Measurements from ENCODE around the gene PITPNM3. TPM values are rescaled to one million over a fixed set of nuclear protein-coding genes. Genes with fewer than 3 reads are reported as not detected.

The PITPNM3 gene
- total and polyA plus RNA-seq, 2 of the 8 experiments (the other 6 are each of a cell fraction or from before 2014, with no cell fraction given), result 1.7 to 3.1 TPM

- TF ChIP-seq, protein P1, sequence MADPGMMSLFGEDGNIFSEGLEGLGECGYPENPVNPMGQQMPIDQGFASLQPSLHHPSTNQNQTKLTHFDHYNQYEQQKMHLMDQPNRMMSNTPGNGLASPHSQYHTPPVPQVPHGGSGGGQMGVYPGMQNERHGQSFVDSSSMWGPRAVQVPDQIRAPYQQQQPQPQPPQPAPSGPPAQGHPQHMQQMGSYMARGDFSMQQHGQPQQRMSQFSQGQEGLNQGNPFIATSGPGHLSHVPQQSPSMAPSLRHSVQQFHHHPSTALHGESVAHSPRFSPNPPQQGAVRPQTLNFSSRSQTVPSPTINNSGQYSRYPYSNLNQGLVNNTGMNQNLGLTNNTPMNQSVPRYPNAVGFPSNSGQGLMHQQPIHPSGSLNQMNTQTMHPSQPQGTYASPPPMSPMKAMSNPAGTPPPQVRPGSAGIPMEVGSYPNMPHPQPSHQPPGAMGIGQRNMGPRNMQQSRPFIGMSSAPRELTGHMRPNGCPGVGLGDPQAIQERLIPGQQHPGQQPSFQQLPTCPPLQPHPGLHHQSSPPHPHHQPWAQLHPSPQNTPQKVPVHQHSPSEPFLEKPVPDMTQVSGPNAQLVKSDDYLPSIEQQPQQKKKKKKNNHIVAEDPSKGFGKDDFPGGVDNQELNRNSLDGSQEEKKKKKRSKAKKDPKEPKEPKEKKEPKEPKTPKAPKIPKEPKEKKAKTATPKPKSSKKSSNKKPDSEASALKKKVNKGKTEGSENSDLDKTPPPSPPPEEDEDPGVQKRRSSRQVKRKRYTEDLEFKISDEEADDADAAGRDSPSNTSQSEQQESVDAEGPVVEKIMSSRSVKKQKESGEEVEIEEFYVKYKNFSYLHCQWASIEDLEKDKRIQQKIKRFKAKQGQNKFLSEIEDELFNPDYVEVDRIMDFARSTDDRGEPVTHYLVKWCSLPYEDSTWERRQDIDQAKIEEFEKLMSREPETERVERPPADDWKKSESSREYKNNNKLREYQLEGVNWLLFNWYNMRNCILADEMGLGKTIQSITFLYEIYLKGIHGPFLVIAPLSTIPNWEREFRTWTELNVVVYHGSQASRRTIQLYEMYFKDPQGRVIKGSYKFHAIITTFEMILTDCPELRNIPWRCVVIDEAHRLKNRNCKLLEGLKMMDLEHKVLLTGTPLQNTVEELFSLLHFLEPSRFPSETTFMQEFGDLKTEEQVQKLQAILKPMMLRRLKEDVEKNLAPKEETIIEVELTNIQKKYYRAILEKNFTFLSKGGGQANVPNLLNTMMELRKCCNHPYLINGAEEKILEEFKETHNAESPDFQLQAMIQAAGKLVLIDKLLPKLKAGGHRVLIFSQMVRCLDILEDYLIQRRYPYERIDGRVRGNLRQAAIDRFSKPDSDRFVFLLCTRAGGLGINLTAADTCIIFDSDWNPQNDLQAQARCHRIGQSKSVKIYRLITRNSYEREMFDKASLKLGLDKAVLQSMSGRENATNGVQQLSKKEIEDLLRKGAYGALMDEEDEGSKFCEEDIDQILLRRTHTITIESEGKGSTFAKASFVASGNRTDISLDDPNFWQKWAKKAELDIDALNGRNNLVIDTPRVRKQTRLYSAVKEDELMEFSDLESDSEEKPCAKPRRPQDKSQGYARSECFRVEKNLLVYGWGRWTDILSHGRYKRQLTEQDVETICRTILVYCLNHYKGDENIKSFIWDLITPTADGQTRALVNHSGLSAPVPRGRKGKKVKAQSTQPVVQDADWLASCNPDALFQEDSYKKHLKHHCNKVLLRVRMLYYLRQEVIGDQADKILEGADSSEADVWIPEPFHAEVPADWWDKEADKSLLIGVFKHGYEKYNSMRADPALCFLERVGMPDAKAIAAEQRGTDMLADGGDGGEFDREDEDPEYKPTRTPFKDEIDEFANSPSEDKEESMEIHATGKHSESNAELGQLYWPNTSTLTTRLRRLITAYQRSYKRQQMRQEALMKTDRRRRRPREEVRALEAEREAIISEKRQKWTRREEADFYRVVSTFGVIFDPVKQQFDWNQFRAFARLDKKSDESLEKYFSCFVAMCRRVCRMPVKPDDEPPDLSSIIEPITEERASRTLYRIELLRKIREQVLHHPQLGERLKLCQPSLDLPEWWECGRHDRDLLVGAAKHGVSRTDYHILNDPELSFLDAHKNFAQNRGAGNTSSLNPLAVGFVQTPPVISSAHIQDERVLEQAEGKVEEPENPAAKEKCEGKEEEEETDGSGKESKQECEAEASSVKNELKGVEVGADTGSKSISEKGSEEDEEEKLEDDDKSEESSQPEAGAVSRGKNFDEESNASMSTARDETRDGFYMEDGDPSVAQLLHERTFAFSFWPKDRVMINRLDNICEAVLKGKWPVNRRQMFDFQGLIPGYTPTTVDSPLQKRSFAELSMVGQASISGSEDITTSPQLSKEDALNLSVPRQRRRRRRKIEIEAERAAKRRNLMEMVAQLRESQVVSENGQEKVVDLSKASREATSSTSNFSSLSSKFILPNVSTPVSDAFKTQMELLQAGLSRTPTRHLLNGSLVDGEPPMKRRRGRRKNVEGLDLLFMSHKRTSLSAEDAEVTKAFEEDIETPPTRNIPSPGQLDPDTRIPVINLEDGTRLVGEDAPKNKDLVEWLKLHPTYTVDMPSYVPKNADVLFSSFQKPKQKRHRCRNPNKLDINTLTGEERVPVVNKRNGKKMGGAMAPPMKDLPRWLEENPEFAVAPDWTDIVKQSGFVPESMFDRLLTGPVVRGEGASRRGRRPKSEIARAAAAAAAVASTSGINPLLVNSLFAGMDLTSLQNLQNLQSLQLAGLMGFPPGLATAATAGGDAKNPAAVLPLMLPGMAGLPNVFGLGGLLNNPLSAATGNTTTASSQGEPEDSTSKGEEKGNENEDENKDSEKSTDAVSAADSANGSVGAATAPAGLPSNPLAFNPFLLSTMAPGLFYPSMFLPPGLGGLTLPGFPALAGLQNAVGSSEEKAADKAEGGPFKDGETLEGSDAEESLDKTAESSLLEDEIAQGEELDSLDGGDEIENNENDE (IDR thresholded peaks at IDR 0.05; ENCODE audit: insufficient replicate concordance, low read length), result no peak
- TF ChIP-seq BCL11A (IDR thresholded peaks at IDR 0.05; ENCODE audit: low read depth in 2 of 2, low read length in 2 of 2), result no peak
Measured at GRCh38 chr17:6498356-6498755, 58.0 kb downstream of the PITPNM3 start (continued).
